Activated naive CD8-positive, alpha-beta T cell treated with anti-CD3 and anti-CD28 coated beads for 36 hours (primary cell): Measurements from ENCODE around the gene PDIK1L. TPM values are rescaled to one million over a fixed set of nuclear protein-coding genes. Genes with fewer than 3 reads are reported as not detected.

Experiments
- DNase-seq: peaks from one replicate; pipeline ENCODE4 v3.0.0; 2021
- H3K27ac Mint-ChIP-seq: one replicate; pipeline ENCODE4 v1.8.0; 2022; ENCODE audit warnings: mild to moderate bottlenecking, moderate library complexity, mixed read lengths
- H3K27me3 Mint-ChIP-seq: one replicate; pipeline ENCODE4 v1.8.0; 2022; ENCODE audit warnings: mild to moderate bottlenecking, mixed read lengths
- H3K36me3 Mint-ChIP-seq: one replicate; pipeline ENCODE4 v1.8.0; 2021; ENCODE audit warnings: mild to moderate bottlenecking, mixed read lengths
- H3K4me1 Mint-ChIP-seq: one replicate; pipeline ENCODE4 v1.8.0; 2021; ENCODE audit warnings: mixed read lengths
- H3K4me3 Mint-ChIP-seq: one replicate; pipeline ENCODE4 v1.8.0; 2022; ENCODE audit warnings: mild to moderate bottlenecking, moderate library complexity, mixed read lengths
- H3K9me3 Mint-ChIP-seq: one replicate; pipeline ENCODE4 v1.8.0; 2022; ENCODE audit warnings: mixed read lengths
- total RNA-seq, 2 experiments: library from RNA; stranded (reverse); gene quantifications; one replicate each; pipeline ENCODE4 v1.2.3, GENCODE V29; 2021

PDIK1L gene
- total RNA-seq = 10 to 100 TPM; 16.3 to 17.3 TPM

- Mint-ChIP-seq H3K4me3 (peak within 1 kb of the TSS; percentile 93), H3K27me3 (no peaks in the 10 kb centered on the region), H3K36me3 (peaks cover 3% of the 10 kb centered on the region), H3K4me1 (peaks cover 23% of the 10 kb centered on the region), H3K27ac (peak within 1 kb of the TSS; percentile 92), H3K9me3 (no peaks in the 10 kb centered on the region)
- peak; percentile 94 for DNase-seq
Observed at GRCh38 chr1:26111530-26112406, at the start of gene PDIK1L. Gene PDIK1L (plus strand): TSS chr1:26111824. CDS start chr1:26114309, 2,485 bp downstream.

GRCh38 chr1:26064553-26064952 is 47.1 kb upstream of the PDIK1L start:
- Mint-ChIP-seq H3K27me3 (peaks cover 23% of the 10 kb centered on the region), H3K4me3 (no peak overlapping the region), H3K4me1 (no peaks in the 10 kb centered on the region), H3K9me3 (no peaks in the 10 kb centered on the region), H3K36me3 (no peaks in the 10 kb centered on the region), H3K27ac (no peak overlapping the region)
- no peak for DNase-seq

- H3K4me3 Mint-ChIP-seq = no peak overlapping the region
- no peaks in the 10 kb centered on the region for H3K36me3 Mint-ChIP-seq
- H3K27ac Mint-ChIP-seq = no peak overlapping the region
Observed at GRCh38 chr1:26066160-26066559, 45.5 kb upstream of the PDIK1L start.

GRCh38 chr1:26066857-26067256 is 44.8 kb upstream of the PDIK1L start:
- H3K4me1 Mint-ChIP-seq = no peaks in the 10 kb centered on the region
- no peak overlapping the region for H3K27ac Mint-ChIP-seq
- H3K9me3 Mint-ChIP-seq = no peaks in the 10 kb centered on the region
- DNase-seq = no peak
- no peaks in the 10 kb centered on the region for H3K36me3 Mint-ChIP-seq
- H3K4me3 Mint-ChIP-seq = no peak overlapping the region
- H3K27me3 Mint-ChIP-seq = peaks cover 13% of the 10 kb centered on the region

More at GRCh38 chr1:26066160-26066559, 45.5 kb upstream of the PDIK1L start:
- DNase-seq = no peak
- H3K4me1 Mint-ChIP-seq = no peaks in the 10 kb centered on the region
- peaks cover 13% of the 10 kb centered on the region for H3K27me3 Mint-ChIP-seq
- H3K9me3 Mint-ChIP-seq = no peaks in the 10 kb centered on the region

- DNase-seq = no peak
- Mint-ChIP-seq H3K9me3 (no peaks in the 10 kb centered on the region), H3K4me3 (no peak within 1 kb of the TSS), H3K27me3 (peaks cover 20% of the 10 kb centered on the region), H3K27ac (no peak within 1 kb of the TSS), H3K36me3 (no peaks in the 10 kb centered on the region), H3K4me1 (no peaks in the 10 kb centered on the region)
Observed at GRCh38 chr1:26067432-26067911, 44.2 kb upstream of the PDIK1L start, which contains the start of gene TRIM63. Gene TRIM63 (minus strand): TSS chr1:26067630. CDS start chr1:26067494, 136 bp downstream.

- Mint-ChIP-seq H3K4me1 (no peaks in the 10 kb centered on the region), H3K36me3 (no peaks in the 10 kb centered on the region), H3K9me3 (no peaks in the 10 kb centered on the region), H3K27me3 (peaks cover 31% of the 10 kb centered on the region), H3K4me3 (no peak overlapping the region), H3K27ac (no peak overlapping the region)
- no peak for DNase-seq
Observed at GRCh38 chr1:26069941-26070295, 41.7 kb upstream of the PDIK1L start.

- no peaks in the 10 kb centered on the region for H3K4me1 Mint-ChIP-seq
- H3K27ac Mint-ChIP-seq = no peak overlapping the region
- H3K27me3 Mint-ChIP-seq = peaks cover 33% of the 10 kb centered on the region
- DNase-seq = no peak
- no peaks in the 10 kb centered on the region for H3K9me3 Mint-ChIP-seq
- no peaks in the 10 kb centered on the region for H3K36me3 Mint-ChIP-seq
- H3K4me3 Mint-ChIP-seq = no peak overlapping the region
Observed at GRCh38 chr1:26070296-26070962, 41.2 kb upstream of the PDIK1L start.

GRCh38 chr1:26070963-26071342 is 40.7 kb upstream of the PDIK1L start:
- H3K27me3 Mint-ChIP-seq = peaks cover 36% of the 10 kb centered on the region

GRCh38 chr1:26072305-26072704 is 39.3 kb upstream of the PDIK1L start:
- Mint-ChIP-seq H3K4me1 (no peaks in the 10 kb centered on the region), H3K27ac (no peak overlapping the region), H3K4me3 (no peak overlapping the region), H3K36me3 (no peaks in the 10 kb centered on the region), H3K9me3 (no peaks in the 10 kb centered on the region), H3K27me3 (peaks cover 42% of the 10 kb centered on the region)
- DNase-seq = no peak

More at GRCh38 chr1:26070963-26071342, 40.7 kb upstream of the PDIK1L start:
- Mint-ChIP-seq H3K4me1 (no peaks in the 10 kb centered on the region), H3K36me3 (no peaks in the 10 kb centered on the region), H3K9me3 (no peaks in the 10 kb centered on the region), H3K27ac (no peak overlapping the region), H3K4me3 (no peak overlapping the region)
- no peak for DNase-seq

GRCh38 chr1:26075421-26076144 is 36.0 kb upstream of the PDIK1L start:
- Mint-ChIP-seq H3K4me1 (no peaks in the 10 kb centered on the region), H3K27me3 (peaks cover 29% of the 10 kb centered on the region), H3K9me3 (no peaks in the 10 kb centered on the region), H3K27ac (no peak overlapping the region), H3K36me3 (no peaks in the 10 kb centered on the region), H3K4me3 (no peak overlapping the region)
- DNase-seq = no peak

GRCh38 chr1:26077524-26077923 is 34.1 kb upstream of the PDIK1L start:
- no peak for DNase-seq
- peaks cover 22% of the 10 kb centered on the region for H3K27me3 Mint-ChIP-seq

GRCh38 chr1:26078286-26079177 is 33.1 kb upstream of the PDIK1L start:
- no peak overlapping the region for H3K27ac Mint-ChIP-seq
- peaks cover 23% of the 10 kb centered on the region for H3K27me3 Mint-ChIP-seq
- H3K4me3 Mint-ChIP-seq = no peak overlapping the region
- H3K4me1 Mint-ChIP-seq = no peaks in the 10 kb centered on the region
- no peaks in the 10 kb centered on the region for H3K36me3 Mint-ChIP-seq
- no peak for DNase-seq
- H3K9me3 Mint-ChIP-seq = no peaks in the 10 kb centered on the region

More at GRCh38 chr1:26077524-26077923, 34.1 kb upstream of the PDIK1L start:
- Mint-ChIP-seq H3K4me1 (no peaks in the 10 kb centered on the region), H3K27ac (no peak overlapping the region), H3K4me3 (no peak overlapping the region), H3K36me3 (no peaks in the 10 kb centered on the region), H3K9me3 (no peaks in the 10 kb centered on the region)

GRCh38 chr1:26079178-26079563 is 32.5 kb upstream of the PDIK1L start:
- Mint-ChIP-seq H3K4me3 (no peak overlapping the region), H3K27me3 (peaks cover 20% of the 10 kb centered on the region), H3K4me1 (no peaks in the 10 kb centered on the region), H3K27ac (no peak overlapping the region), H3K36me3 (no peaks in the 10 kb centered on the region), H3K9me3 (no peaks in the 10 kb centered on the region)
- DNase-seq = no peak
